Astrocyte (in vitro differentiated cells and primary cell): ENCODE results near the gene NUP37. TPM values are rescaled to one million over a fixed set of nuclear protein-coding genes. Genes with fewer than 3 reads are reported as not detected.

Source experiments
- DNase-seq: peaks from one replicate; pipeline ENCODE4 v3.0.0-alpha.2; 2010; ENCODE audit warnings: low read depth
- FAIRE-seq: peaks from 2 replicates; lab custom pipeline; 2011; peaks lifted over from hg19 to GRCh38; lab: Jason Lieb, UNC
- H2AFZ ChIP-seq: 2 replicates; pipeline ENCODE4 v1.6.0; 2012; ENCODE audit warnings: low read depth, low read length, inconsistent platforms
- H3K27ac ChIP-seq: 2 replicates; pipeline ENCODE4 v1.5.1; 2011; ENCODE audit warnings: low read depth, low read length, inconsistent platforms
- H3K27me3 ChIP-seq: 2 replicates; pipeline ENCODE4 v1.6.0; 2011; ENCODE audit warnings: low read length, inconsistent platforms; ENCODE audit not compliant: insufficient read depth
- H3K36me3 ChIP-seq: 2 replicates; pipeline ENCODE4 v1.5.1; 2011; ENCODE audit warnings: low read length, inconsistent platforms; ENCODE audit not compliant: insufficient read depth
- H3K4me1 ChIP-seq: 2 replicates; pipeline ENCODE4 v1.5.1; 2011; ENCODE audit warnings: low read length, inconsistent platforms; ENCODE audit not compliant: insufficient read depth
- H3K4me2 ChIP-seq: 2 replicates; pipeline ENCODE4 v1.6.0; 2012; ENCODE audit warnings: low read length, inconsistent platforms
- H3K4me3 ChIP-seq: 2 replicates; pipeline ENCODE4 v1.5.1; 2011; ENCODE audit warnings: low read depth, mild to moderate bottlenecking, low read length, inconsistent platforms; ENCODE audit not compliant: insufficient read depth
- H3K79me2 ChIP-seq: 2 replicates; pipeline ENCODE4 v1.6.0; 2012; ENCODE audit warnings: mild to moderate bottlenecking, low read length, inconsistent platforms; ENCODE audit not compliant: insufficient read depth
- H3K9ac ChIP-seq: 2 replicates; pipeline ENCODE4 v1.6.0; 2012; ENCODE audit warnings: mild to moderate bottlenecking, low read length, inconsistent platforms
- H3K9me3 ChIP-seq: 2 replicates; pipeline ENCODE4 v1.5.1; 2012; ENCODE audit warnings: low read depth, mild to moderate bottlenecking, low read length, inconsistent platforms; ENCODE audit not compliant: insufficient read depth
- H4K20me1 ChIP-seq: 2 replicates; pipeline ENCODE4 v1.6.0; 2012; ENCODE audit warnings: low read length, inconsistent platforms; ENCODE audit not compliant: insufficient read depth
- H3K27ac Mint-ChIP-seq: one replicate; pipeline ENCODE4 v1.8.0; 2021; ENCODE audit warnings: mild to moderate bottlenecking, mixed read lengths; ENCODE audit not compliant: unreplicated experiment
- H3K27me3 Mint-ChIP-seq: one replicate; pipeline ENCODE4 v1.8.0; 2021; ENCODE audit warnings: low read depth, mixed read lengths; ENCODE audit not compliant: unreplicated experiment
- H3K36me3 Mint-ChIP-seq: one replicate; pipeline ENCODE4 v1.8.0; 2021; ENCODE audit warnings: low read depth, mixed read lengths; ENCODE audit not compliant: unreplicated experiment
- H3K4me1 Mint-ChIP-seq: one replicate; pipeline ENCODE4 v1.8.0; 2021; ENCODE audit warnings: low read depth, mixed read lengths; ENCODE audit not compliant: unreplicated experiment
- H3K4me3 Mint-ChIP-seq: one replicate; pipeline ENCODE4 v1.8.0; 2021; ENCODE audit warnings: mild to moderate bottlenecking, moderate library complexity, mixed read lengths; ENCODE audit not compliant: unreplicated experiment
- H3K9me3 Mint-ChIP-seq: one replicate; pipeline ENCODE4 v1.8.0; 2021; ENCODE audit warnings: mild to moderate bottlenecking, mixed read lengths; ENCODE audit not compliant: unreplicated experiment
- EZH2 ChIP-seq: IDR thresholded peaks from 2 replicates; pipeline ENCODE4 v1.6.1; 2012; ENCODE audit warnings: mild to moderate bottlenecking, low read length, inconsistent platforms; ENCODE audit not compliant: insufficient read depth
- total RNA-seq: library from RNA; stranded (reverse); gene quantifications from 2 replicates; pipeline ENCODE4 v1.2.1, GENCODE V29; 2021
- TF ChIP-seq, protein P1 (sequence below): IDR thresholded peaks from 2 replicates; pipeline ENCODE4 v1.5.1; 2011; ENCODE audit warnings: low read depth, mild to moderate bottlenecking, inconsistent platforms, low read length, moderate library complexity; ENCODE audit not compliant: insufficient read depth

Gene NUP37
- total RNA-seq, 1 donor from 2014 or later = 23.1 TPM

DNA sequence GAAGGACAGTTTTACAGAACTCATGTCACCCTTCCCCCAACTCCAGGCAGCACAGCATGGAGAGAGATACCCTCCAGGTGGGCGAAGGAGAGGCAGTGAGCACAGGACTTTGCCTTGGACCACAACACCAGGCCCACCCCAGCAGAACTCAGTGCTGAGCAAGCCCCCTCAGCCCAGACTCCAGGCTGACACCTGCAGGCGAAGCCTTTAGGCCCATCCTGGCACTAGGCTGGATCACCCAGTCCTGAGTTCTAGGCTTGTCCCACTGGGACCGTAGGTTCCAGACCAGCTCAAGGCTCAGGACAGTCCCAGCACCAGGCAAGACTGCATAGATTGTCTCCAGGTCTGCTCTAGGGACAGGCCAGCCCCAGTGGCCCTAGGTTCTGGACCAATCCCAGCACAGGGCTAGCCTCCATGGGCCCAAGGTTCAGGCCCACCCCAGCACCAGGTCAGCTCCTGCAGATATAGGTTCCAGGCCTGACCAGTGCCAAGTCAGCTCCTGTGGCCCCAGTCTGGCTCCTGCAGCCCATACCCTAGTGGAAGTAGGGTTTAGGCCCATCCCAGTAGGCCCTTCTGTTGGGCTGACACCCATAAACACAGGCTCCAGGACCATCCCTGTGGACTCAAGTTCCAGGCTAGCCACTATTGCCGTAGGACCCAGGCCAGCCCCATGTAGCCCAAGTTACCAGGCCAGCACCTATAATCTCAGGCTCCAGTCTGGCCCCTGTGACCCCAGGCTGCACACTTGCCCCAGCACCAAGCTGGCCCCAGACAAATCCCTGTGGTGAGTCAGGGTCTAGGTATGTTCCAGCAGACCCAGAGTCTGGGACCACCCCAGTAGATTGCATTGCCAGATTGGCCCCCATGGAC is 67.5 kb downstream of the NUP37 start:
- FAIRE-seq (no peak), DNase-seq (no peak)
- Histone ChIP-seq H3K4me1 (no peaks in the 10 kb centered on the region), H3K79me2 (no peaks in the 10 kb centered on the region), H2AFZ (no peak overlapping the region), H3K9me3 (no peaks in the 10 kb centered on the region), H3K9ac (no peak overlapping the region), H3K4me3 (no peak overlapping the region), H3K36me3 (peaks cover 9% of the 10 kb centered on the region), H3K27me3 (no peaks in the 10 kb centered on the region), H3K4me2 (no peak overlapping the region), H4K20me1 (peaks cover 13% of the 10 kb centered on the region), H3K27ac (no peak overlapping the region)
- Mint-ChIP-seq H3K9me3 (no peaks in the 10 kb centered on the region), H3K4me1 (peaks cover 4% of the 10 kb centered on the region), H3K27me3 (no peaks in the 10 kb centered on the region), H3K4me3 (no peak overlapping the region), H3K36me3 (peaks cover 9% of the 10 kb centered on the region), H3K27ac (no peak overlapping the region)
- TF ChIP-seq EZH2 = no peak
- TF ChIP-seq, protein P1, sequence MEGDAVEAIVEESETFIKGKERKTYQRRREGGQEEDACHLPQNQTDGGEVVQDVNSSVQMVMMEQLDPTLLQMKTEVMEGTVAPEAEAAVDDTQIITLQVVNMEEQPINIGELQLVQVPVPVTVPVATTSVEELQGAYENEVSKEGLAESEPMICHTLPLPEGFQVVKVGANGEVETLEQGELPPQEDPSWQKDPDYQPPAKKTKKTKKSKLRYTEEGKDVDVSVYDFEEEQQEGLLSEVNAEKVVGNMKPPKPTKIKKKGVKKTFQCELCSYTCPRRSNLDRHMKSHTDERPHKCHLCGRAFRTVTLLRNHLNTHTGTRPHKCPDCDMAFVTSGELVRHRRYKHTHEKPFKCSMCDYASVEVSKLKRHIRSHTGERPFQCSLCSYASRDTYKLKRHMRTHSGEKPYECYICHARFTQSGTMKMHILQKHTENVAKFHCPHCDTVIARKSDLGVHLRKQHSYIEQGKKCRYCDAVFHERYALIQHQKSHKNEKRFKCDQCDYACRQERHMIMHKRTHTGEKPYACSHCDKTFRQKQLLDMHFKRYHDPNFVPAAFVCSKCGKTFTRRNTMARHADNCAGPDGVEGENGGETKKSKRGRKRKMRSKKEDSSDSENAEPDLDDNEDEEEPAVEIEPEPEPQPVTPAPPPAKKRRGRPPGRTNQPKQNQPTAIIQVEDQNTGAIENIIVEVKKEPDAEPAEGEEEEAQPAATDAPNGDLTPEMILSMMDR = no peak

DNA sequence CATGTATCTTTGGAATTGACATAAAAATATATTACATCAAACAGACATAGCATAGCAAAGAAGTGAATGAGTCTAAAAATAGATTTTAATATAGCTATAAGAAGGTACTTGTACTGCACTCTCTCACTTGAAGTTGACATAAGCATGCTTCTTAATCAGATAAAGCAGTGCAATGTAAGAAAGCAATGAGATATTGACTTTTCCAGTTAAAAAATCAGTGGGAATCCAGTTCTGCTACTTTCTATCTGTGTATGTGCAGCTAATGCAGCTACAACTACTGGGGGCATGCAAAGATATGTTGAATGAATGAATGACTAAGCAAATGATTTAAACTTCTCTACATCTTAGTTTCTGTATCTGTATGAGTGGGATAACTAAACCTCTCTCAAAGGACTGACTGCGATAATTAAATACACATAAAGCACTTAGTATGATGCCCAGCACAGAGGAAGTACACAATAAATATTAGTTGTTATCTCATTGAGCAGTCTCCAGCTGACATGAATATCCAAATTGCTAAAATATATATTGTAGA is 68.4 kb downstream of the NUP37 start:
- no peak for DNase-seq
- no peak for FAIRE-seq

More for the DNA sequence above, 68.4 kb downstream of the NUP37 start:
- Mint-ChIP-seq H3K27ac (no peak overlapping the region), H3K36me3 (peaks cover 6% of the 10 kb centered on the region), H3K4me1 (peaks cover 4% of the 10 kb centered on the region), H3K27me3 (no peaks in the 10 kb centered on the region), H3K9me3 (no peaks in the 10 kb centered on the region), H3K4me3 (no peak overlapping the region)
- Histone ChIP-seq H3K4me3 (no peak overlapping the region), H3K79me2 (no peaks in the 10 kb centered on the region), H3K4me1 (no peaks in the 10 kb centered on the region), H3K36me3 (peaks cover 9% of the 10 kb centered on the region), H3K27me3 (no peaks in the 10 kb centered on the region), H2AFZ (no peak overlapping the region), H3K27ac (no peak overlapping the region), H3K9me3 (no peaks in the 10 kb centered on the region), H4K20me1 (peaks cover 13% of the 10 kb centered on the region), H3K4me2 (no peak overlapping the region), H3K9ac (no peak overlapping the region)
- TF ChIP-seq, protein P1 = no peak
- TF ChIP-seq EZH2 = no peak
